Prostate gland (tissue), 2 donors: ENCODE measurements around the gene SYNE1.

Experiments used
- CTCF ChIP-seq, 4 experiments: fragments of 200-600 bp in 2 of 4; fragments of 450-650 bp in 2 of 4; sonication (generic) in 2 of 4; IDR thresholded peaks; 1 replicate in 3 of 4; 2 replicates in 1 of 4; pipeline ENCODE4 v1.5.1; 2016 to 2019; ENCODE audit warnings: antibody characterized with exemption in 4 of 4, mild to moderate bottlenecking in 2 of 4, moderate library complexity in 2 of 4
- POLR2A ChIP-seq: fragments of 450-650 bp; IDR thresholded peaks from one replicate; pipeline ENCODE4 v1.6.1; 2016; ENCODE audit warnings: antibody characterized with exemption, mild to moderate bottlenecking

GRCh38 chr6:152314483-152314832, 322.7 kb downstream of the SYNE1 start:
- TF ChIP-seq CTCF (IDR thresholded peaks at IDR 0.05) (no peak), POLR2A (no peak)
